OCI-LY3 (cell line): ENCODE measurements around the gene TOMM40.

Experiments
- EZH2phosphoT487 ChIP-seq: fragments of 200-600 bp; shearing (Covaris generic); IDR thresholded peaks from 2 replicates; pipeline ENCODE4 v1.6.1; 2018; ENCODE audit warnings: antibody characterized with exemption, mixed run types, low read depth
- TF ChIP-seq, protein P1 (sequence below): fragments of 200-600, 300-600 bp; sonication (generic); IDR thresholded peaks from 2 replicates; pipeline ENCODE4 v1.5.1; 2014; ENCODE audit warnings: antibody characterized with exemption, low read length, low read depth

DNA sequence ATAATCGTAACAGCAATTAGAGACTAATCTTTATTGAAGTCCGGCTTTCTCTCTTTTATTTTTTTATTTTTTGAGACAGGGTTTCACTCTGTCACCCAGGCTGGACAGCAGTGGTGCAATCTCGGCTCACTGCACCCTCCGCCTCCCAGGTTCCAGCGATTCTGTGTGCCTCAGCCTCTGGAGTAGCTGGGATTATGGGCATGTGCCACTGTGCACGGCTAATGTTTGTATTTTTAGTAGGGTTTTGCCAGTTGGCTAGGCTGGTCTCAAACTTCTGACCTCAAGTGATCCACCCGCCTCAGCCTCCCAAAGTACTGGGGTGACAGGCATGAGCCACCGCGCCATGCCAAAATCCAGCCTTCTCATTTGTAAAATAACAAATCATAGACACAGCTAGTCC lies 58.5 kb downstream of the TOMM40 start:
- TF ChIP-seq, protein P1, sequence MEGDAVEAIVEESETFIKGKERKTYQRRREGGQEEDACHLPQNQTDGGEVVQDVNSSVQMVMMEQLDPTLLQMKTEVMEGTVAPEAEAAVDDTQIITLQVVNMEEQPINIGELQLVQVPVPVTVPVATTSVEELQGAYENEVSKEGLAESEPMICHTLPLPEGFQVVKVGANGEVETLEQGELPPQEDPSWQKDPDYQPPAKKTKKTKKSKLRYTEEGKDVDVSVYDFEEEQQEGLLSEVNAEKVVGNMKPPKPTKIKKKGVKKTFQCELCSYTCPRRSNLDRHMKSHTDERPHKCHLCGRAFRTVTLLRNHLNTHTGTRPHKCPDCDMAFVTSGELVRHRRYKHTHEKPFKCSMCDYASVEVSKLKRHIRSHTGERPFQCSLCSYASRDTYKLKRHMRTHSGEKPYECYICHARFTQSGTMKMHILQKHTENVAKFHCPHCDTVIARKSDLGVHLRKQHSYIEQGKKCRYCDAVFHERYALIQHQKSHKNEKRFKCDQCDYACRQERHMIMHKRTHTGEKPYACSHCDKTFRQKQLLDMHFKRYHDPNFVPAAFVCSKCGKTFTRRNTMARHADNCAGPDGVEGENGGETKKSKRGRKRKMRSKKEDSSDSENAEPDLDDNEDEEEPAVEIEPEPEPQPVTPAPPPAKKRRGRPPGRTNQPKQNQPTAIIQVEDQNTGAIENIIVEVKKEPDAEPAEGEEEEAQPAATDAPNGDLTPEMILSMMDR, result no peak
- no peak for TF ChIP-seq EZH2phosphoT487
